Activated CD4-positive, alpha-beta T cell treated with anti-CD3 and anti-CD28 coated beads, Interleukin-2, Interleukin-4, amounts not matched to agents 100 ng/mL and 50 ng/mL, durations not matched to agents 16 hours and 8 hours (primary cell): ENCODE measurements around the gene INO80.
A peak's percentile ranks its signal among the peaks of the same experiment; 100 is the strongest.

ENCODE experiments used
- DNase-seq: peaks from one replicate; pipeline ENCODE4 v3.0.0-alpha.2; 2020; ENCODE audit warnings: low spot score

Gene INO80

GRCh38 chr15:41043276-41043951, 72.7 kb downstream of the INO80 start:
- no peak for DNase-seq

GRCh38 chr15:41042851-41043250, 73.2 kb downstream of the INO80 start:
- DNase-seq = no peak

GRCh38 chr15:41039121-41039520, 77.0 kb downstream of the INO80 start:
- DNase-seq = no peak

GRCh38 chr15:41032079-41032328, 84.1 kb downstream of the INO80 start:
- DNase-seq = no peak

- no peak for DNase-seq
Observed at GRCh38 chr15:41031232-41032078, 84.6 kb downstream of the INO80 start.

- no peak for DNase-seq
Observed at GRCh38 chr15:41028853-41029252, 87.2 kb downstream of the INO80 start.

- no peak for DNase-seq
Observed at GRCh38 chr15:41025393-41025792, 90.7 kb downstream of the INO80 start.

- no peak for DNase-seq
Observed at GRCh38 chr15:41024885-41025284, 91.2 kb downstream of the INO80 start.

- no peak for DNase-seq
Observed at GRCh38 chr15:41024131-41024530, 91.9 kb downstream of the INO80 start.

- DNase-seq = peak; percentile 32
Observed at GRCh38 chr15:41022487-41023090, 93.5 kb downstream of the INO80 start.

- DNase-seq = no peak
Observed at GRCh38 chr15:41020829-41021228, 95.3 kb downstream of the INO80 start.

GRCh38 chr15:41020311-41020710, 95.8 kb downstream of the INO80 start:
- no peak for DNase-seq

- DNase-seq = no peak
Observed at GRCh38 chr15:41019174-41019573, 96.9 kb downstream of the INO80 start.

GRCh38 chr15:41018534-41018933, 97.5 kb downstream of the INO80 start:
- no peak for DNase-seq

GRCh38 chr15:41017066-41017735, 98.9 kb downstream of the INO80 start:
- DNase-seq = no peak

GRCh38 chr15:41013691-41014414, 102.2 kb downstream of the INO80 start:
- DNase-seq = no peak

- DNase-seq = no peak
Observed at GRCh38 chr15:41011055-41011815, 104.8 kb downstream of the INO80 start.

GRCh38 chr15:41010345-41010744, 105.7 kb downstream of the INO80 start:
- no peak for DNase-seq

- no peak for DNase-seq
Observed at GRCh38 chr15:41006479-41006878, 109.6 kb downstream of the INO80 start.

- DNase-seq = no peak
Observed at GRCh38 chr15:41004490-41004889, 111.6 kb downstream of the INO80 start.

GRCh38 chr15:41001524-41002214, 114.4 kb downstream of the INO80 start:
- no peak for DNase-seq
